ENCODE measurements around the gene FAM170B. TPM values are rescaled to one million over a fixed set of nuclear protein-coding genes. Genes with fewer than 3 reads are reported as not detected.

Gene FAM170B
- total RNA-seq, 1 donor = not detected

DNA sequence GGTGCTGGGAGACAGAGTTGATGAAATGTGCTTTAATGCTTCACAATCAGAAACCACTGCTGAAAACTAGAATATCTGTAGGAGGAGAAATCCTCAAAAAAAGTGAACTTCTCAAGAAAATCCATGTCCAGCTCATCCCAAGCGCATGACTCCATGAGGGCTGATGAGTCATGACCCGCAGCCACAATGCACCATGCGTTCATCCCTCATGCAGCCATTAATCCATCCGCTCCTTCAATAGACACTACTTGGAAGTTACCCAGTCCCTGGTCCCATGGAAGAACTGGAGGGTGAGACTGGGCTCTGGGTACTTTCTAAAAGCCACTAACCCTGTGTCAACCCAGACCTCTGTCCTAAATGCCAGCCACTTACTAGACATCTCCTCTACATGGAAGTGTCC lies 29.9 kb upstream of the FAM170B start:
- TF ChIP-seq CTCF (IDR thresholded peaks at IDR 0.05; ENCODE audit: insufficient read depth, low read depth, low read length) = no peak
- DNase-seq (ENCODE audit: low read depth) = peak; percentile 62
- no peak overlapping the region for H3K4me3 ChIP-seq (ENCODE audit: low read depth, low read length)

GRCh38 chr10:49162761-49163310 lies 29.0 kb upstream of the FAM170B start:
- no peak overlapping the region for H3K4me3 ChIP-seq (ENCODE audit: low read depth, low read length)
- TF ChIP-seq CTCF (IDR thresholded peaks at IDR 0.05; ENCODE audit: insufficient read depth, low read depth, low read length) = no peak
- DNase-seq (ENCODE audit: low read depth) = no peak

- no peak overlapping the region for H3K4me3 ChIP-seq (ENCODE audit: low read depth, low read length)
- DNase-seq (ENCODE audit: low read depth) = no peak
- TF ChIP-seq CTCF (IDR thresholded peaks at IDR 0.05; ENCODE audit: insufficient read depth, low read depth, low read length) = no peak
These were observed 28.2 kb upstream of the FAM170B start for GRCh38 chr10:49162063-49162462.

DNA sequence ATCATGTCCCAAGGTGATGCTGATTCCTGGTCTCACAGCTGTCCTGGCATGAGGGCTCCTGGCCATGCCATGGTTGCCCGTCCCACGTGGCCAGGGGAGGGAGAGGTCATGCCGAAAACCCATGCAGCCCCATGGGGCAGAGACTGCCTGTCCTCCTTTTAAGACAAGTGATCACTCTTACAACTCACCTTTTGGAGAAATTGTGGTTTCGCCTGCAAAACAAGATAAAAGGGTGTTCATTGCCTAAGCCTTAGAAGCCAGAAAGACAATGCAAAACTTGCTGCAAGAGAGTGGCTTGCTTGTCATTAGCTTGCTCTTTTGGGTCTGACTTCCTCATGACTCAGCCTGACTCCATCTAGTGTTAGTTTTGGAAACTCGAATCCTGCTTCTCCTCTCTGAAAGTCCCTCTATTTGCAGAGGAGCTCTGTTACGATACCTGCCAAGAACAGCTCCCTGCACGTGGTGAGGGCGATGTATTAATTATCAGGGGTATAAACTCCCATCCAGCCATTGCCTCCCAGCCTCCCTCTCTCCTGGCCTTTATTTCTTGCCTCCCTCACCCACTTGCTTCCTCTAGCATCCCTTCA lies 27.7 kb upstream of the FAM170B start:
- peak; percentile 42 for TF ChIP-seq CTCF (IDR thresholded peaks at IDR 0.05; ENCODE audit: insufficient read depth, low read depth, low read length)
- DNase-seq (ENCODE audit: low read depth) = peak; percentile 56
- no peak overlapping the region for H3K4me3 ChIP-seq (ENCODE audit: low read depth, low read length)

- no peak for TF ChIP-seq CTCF (IDR thresholded peaks at IDR 0.05; ENCODE audit: insufficient read depth, low read depth, low read length)
- no peak overlapping the region for H3K4me3 ChIP-seq (ENCODE audit: low read depth, low read length)
- no peak for DNase-seq (ENCODE audit: low read depth)
These were observed 27.0 kb upstream of the FAM170B start for GRCh38 chr10:49160814-49161213.

DNA sequence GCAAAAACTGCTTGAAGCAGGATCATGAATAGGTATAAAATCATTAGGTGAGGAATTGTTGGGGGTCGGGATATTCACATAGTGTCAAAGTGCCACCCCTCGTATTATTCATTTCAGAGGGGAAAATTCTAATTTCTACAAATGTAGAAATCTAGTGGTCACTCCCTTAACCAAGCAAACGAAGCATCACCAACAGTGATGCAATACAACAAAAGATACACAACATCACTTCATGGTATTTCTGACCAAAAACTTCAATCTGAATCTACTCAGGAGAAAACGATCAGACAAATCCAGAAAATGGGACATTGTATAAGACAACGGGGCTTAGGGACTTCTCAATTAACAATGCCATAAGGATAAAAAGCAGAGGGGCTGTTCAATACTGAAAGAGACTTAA lies 26.3 kb upstream of the FAM170B start:
- DNase-seq (ENCODE audit: low read depth) = no peak
- TF ChIP-seq CTCF (IDR thresholded peaks at IDR 0.05; ENCODE audit: insufficient read depth, low read depth, low read length) = no peak
- no peak overlapping the region for H3K4me3 ChIP-seq (ENCODE audit: low read depth, low read length)

- peak; percentile 34 for DNase-seq (ENCODE audit: low read depth)
- no peak for TF ChIP-seq CTCF (IDR thresholded peaks at IDR 0.05; ENCODE audit: insufficient read depth, low read depth, low read length)
- no peak overlapping the region for H3K4me3 ChIP-seq (ENCODE audit: low read depth, low read length)
These were observed 25.1 kb upstream of the FAM170B start for GRCh38 chr10:49158915-49159314.

Measured in fibroblast of villous mesenchyme (primary cell).